ENCODE measurements around the gene PARN. TPM values are rescaled to one million over a fixed set of nuclear protein-coding genes. Genes with fewer than 3 reads are reported as not detected.

The PARN gene
- total and polyA plus RNA-seq, 2 of the 8 experiments (the other 6 are each of a cell fraction or from before 2014, with no cell fraction given), result 24.5 to 44.6 TPM

- H3K4ac ChIP-seq (replicated peaks; ENCODE audit: insufficient read length, low read depth, low read length), result no peak overlapping the region
- no peak overlapping the region for H4K8ac ChIP-seq (ENCODE audit: extremely low read depth, insufficient read depth, low read length)
- H3K4me1 ChIP-seq (replicated peaks in 1 of 4; ENCODE audit: control insufficient read depth in 3 of 4, insufficient read depth in 4 of 4, low read length in 3 of 4), result peaks cover 0 to 2% (median 0%) of the 10 kb centered on the region in 4 experiments; a peak in 1 of 7 replicates
- H2BK12ac ChIP-seq (ENCODE audit: low read depth, low read length), result no peak overlapping the region
- no peak overlapping the region for H3K14ac ChIP-seq (ENCODE audit: insufficient read length)
- no peak overlapping the region for H3K4me3 ChIP-seq (ENCODE audit: extremely low read depth in 1 of 4, insufficient read depth in 2 of 4, low read depth in 3 of 4, low read length in 4 of 4)
- no peak overlapping the region for H3K18ac ChIP-seq (ENCODE audit: extremely low read depth, low read length)
- ChIA-PET POLR2A (ENCODE audit: partially characterized antibody) (no interaction called here), CTCF (ENCODE audit: partially characterized antibody) (interaction anchor here (1.1 to 1.6 kb wide), 2 partner anchors 10 to 23 kb away, joined by 3 to 4 read pairs; no protein-coding TSS in a partner anchor)
- no peak overlapping the region for H2BK15ac ChIP-seq (ENCODE audit: low read length)
- no peak overlapping the region for H2BK20ac ChIP-seq (ENCODE audit: low read length)
- no peaks in the 10 kb centered on the region for H3K27me3 ChIP-seq (replicated peaks in 1 of 4; ENCODE audit: control insufficient read depth in 3 of 4, extremely low read depth in 1 of 4, insufficient read depth in 3 of 4, low read length in 3 of 4)
- peaks cover 4 to 9% of the 10 kb centered on the region in 2 experiments; a peak in 2 of 4 replicates for H3K9me3 ChIP-seq (ENCODE audit: insufficient read depth in 2 of 2, low read depth in 1 of 2, low read length in 1 of 2)
- H3K4me2 ChIP-seq (ENCODE audit: insufficient read depth in 1 of 2, low read depth in 2 of 2, low read length in 2 of 2), result no peak overlapping the region
- H3K79me1 ChIP-seq (ENCODE audit: low read depth, low read length), result no peaks in the 10 kb centered on the region; the same call in 1 of the 2 replicates
- no peaks in the 10 kb centered on the region; a peak in 1 of 8 replicates for H3K36me3 ChIP-seq (ENCODE audit: control insufficient read depth in 2 of 4, insufficient read depth in 4 of 4, low read length in 3 of 4)
- no peaks in the 10 kb centered on the region for H4K20me1 ChIP-seq (replicated peaks in 1 of 2; ENCODE audit: control insufficient read depth in 1 of 2, insufficient read depth in 2 of 2, low read length in 2 of 2)
- no peak overlapping the region for H2BK5ac ChIP-seq (ENCODE audit: low read depth, low read length)
- no peak overlapping the region for H2BK120ac ChIP-seq (replicated peaks; ENCODE audit: low read depth, low read length)
- no peak overlapping the region for H3K23ac ChIP-seq (ENCODE audit: insufficient read length)
- no peak overlapping the region for H2AK5ac ChIP-seq (ENCODE audit: low read depth, low read length)
- no peak for DNase-seq (ENCODE audit: low read depth in 1 of 2, low spot score in 2 of 2)
- no peak overlapping the region for H4K5ac ChIP-seq (ENCODE audit: insufficient read length, low read depth, low read length)
- H3K56ac ChIP-seq (replicated peaks; ENCODE audit: insufficient read length, low read depth, low read length), result no peak overlapping the region
- no peaks in the 10 kb centered on the region for H3K23me2 ChIP-seq (ENCODE audit: low read depth, low read length)
- no peak overlapping the region for H2AFZ ChIP-seq (ENCODE audit: low read length)
- H4K91ac ChIP-seq (replicated peaks; ENCODE audit: insufficient read length, low read length), result no peak overlapping the region
- no peak overlapping the region for H3K9ac ChIP-seq (replicated peaks in 1 of 4; ENCODE audit: extremely low read depth in 1 of 4, low read depth in 3 of 4, low read length in 3 of 4)
- 96% methylated on average over 3 of the region's 3 CpGs; no CpG with 5 or more reads in 1 of the 2 experiments for WGBS, 2 experiments (ENCODE audit: extremely low coverage in 1 of 2, insufficient coverage in 1 of 2, insufficient read length in 1 of 2, insufficient replicate concordance in 2 of 2, low coverage in 1 of 2, low lambda C conversion rate in 2 of 2, missing lambda C conversion rate in 1 of 2)
- no peaks in the 10 kb centered on the region for H3K79me2 ChIP-seq (ENCODE audit: control insufficient read depth in 1 of 2, insufficient read depth in 2 of 2, low read length in 2 of 2)
- H3K27ac ChIP-seq (ENCODE audit: low read depth, low read length), result no peak overlapping the region
- FAIRE-seq, result no peak
- TF ChIP-seq FOSL1 (IDR thresholded peaks at IDR 0.05; ENCODE audit: insufficient read depth, low read depth, low read length), result no peak
- no peak for TF ChIP-seq POLR2A (IDR thresholded peaks at IDR 0.05; ENCODE audit: control extremely low read depth in 1 of 2, low read depth in 2 of 2, low read length in 2 of 2)
- no peak for TF ChIP-seq RXRA (IDR thresholded peaks at IDR 0.05; ENCODE audit: insufficient read depth, low read depth, low read length)
- TF ChIP-seq EZH2 (IDR thresholded peaks at IDR 0.05; ENCODE audit: low read depth, low read length, severe bottlenecking), result no peak
- TF ChIP-seq NANOG (IDR thresholded peaks at IDR 0.05; ENCODE audit: insufficient read depth, low read depth, low read length, poor library complexity, severe bottlenecking), result no peak
- TF ChIP-seq POLR2AphosphoS5 (IDR thresholded peaks at IDR 0.05; ENCODE audit: low read depth, low read length), result no peak
- TF ChIP-seq JUN (IDR thresholded peaks at IDR 0.05; ENCODE audit: low read depth, low read length), result no peak
- no peak for TF ChIP-seq EGR1 (IDR thresholded peaks at IDR 0.05; ENCODE audit: borderline replicate concordance, low read depth, low read length)
- no peak for TF ChIP-seq KDM5A (IDR thresholded peaks at IDR 0.05; ENCODE audit: low read length)
- TF ChIP-seq SP2 (IDR thresholded peaks at IDR 0.05; ENCODE audit: low read length), result no peak
- TF ChIP-seq SUZ12 (IDR thresholded peaks at IDR 0.05; ENCODE audit: low read length), result no peak
- TF ChIP-seq HDAC2 (IDR thresholded peaks at IDR 0.05; ENCODE audit: borderline replicate concordance in 1 of 2, low read depth in 2 of 2, low read length in 2 of 2), result no peak
- no peak for TF ChIP-seq SAP30 (IDR thresholded peaks at IDR 0.05; ENCODE audit: insufficient read depth, insufficient replicate concordance, low read length)
- TF ChIP-seq GTF2F1 (IDR thresholded peaks at IDR 0.05; ENCODE audit: borderline replicate concordance, low read depth, low read length), result no peak
Measured at GRCh38 chr16:14465799-14466198, 164.3 kb downstream of the PARN start.
